WERI-Rb-1 (cell line): Measurements from ENCODE around the gene PRKAR1B.

Experiments
- DNase-seq: peaks from one replicate; pipeline ENCODE4 v3.0.0-alpha.2; 2020
- H3K27ac ChIP-seq: fragments of 250-450 bp; sonication (Bioruptor Pico); 2 replicates; pipeline ENCODE4 v1.5.1; 2020; ENCODE audit warnings: mild to moderate bottlenecking, moderate library complexity
- H3K27me3 ChIP-seq: fragments of 250-450 bp; sonication (Bioruptor Pico); 2 replicates; pipeline ENCODE4 v1.5.1; 2021; ENCODE audit warnings: mild to moderate bottlenecking, low read depth, moderate library complexity; ENCODE audit not compliant: insufficient read depth, severe bottlenecking
- H3K36me3 ChIP-seq: fragments of 250-450 bp; sonication (Bioruptor Pico); 2 replicates; pipeline ENCODE4 v1.5.1; 2020; ENCODE audit warnings: mild to moderate bottlenecking, moderate library complexity
- H3K4me3 ChIP-seq: 2 replicates; pipeline ENCODE4 v1.5.1; 2011; ENCODE audit warnings: low read depth, mild to moderate bottlenecking, control low read depth, low read length
- H3K9me3 ChIP-seq: fragments of 250-450 bp; sonication (Bioruptor Pico); 2 replicates; pipeline ENCODE4 v1.5.1; 2021; ENCODE audit warnings: mild to moderate bottlenecking, moderate library complexity; ENCODE audit not compliant: severe bottlenecking
- TF ChIP-seq, protein P1 (sequence below): IDR thresholded peaks from 2 replicates; pipeline ENCODE4 v1.5.1; 2011; ENCODE audit warnings: low read depth, mild to moderate bottlenecking, control low read depth, inconsistent platforms, low read length

The PRKAR1B gene

GRCh38 chr7:595621-596010 is 131.5 kb downstream of the PRKAR1B start:
- no peak overlapping the region for H3K27ac ChIP-seq
- H3K36me3 ChIP-seq, result peaks cover 5% of the 10 kb centered on the region; the same call in 1 of the 2 replicates
- TF ChIP-seq, protein P1, sequence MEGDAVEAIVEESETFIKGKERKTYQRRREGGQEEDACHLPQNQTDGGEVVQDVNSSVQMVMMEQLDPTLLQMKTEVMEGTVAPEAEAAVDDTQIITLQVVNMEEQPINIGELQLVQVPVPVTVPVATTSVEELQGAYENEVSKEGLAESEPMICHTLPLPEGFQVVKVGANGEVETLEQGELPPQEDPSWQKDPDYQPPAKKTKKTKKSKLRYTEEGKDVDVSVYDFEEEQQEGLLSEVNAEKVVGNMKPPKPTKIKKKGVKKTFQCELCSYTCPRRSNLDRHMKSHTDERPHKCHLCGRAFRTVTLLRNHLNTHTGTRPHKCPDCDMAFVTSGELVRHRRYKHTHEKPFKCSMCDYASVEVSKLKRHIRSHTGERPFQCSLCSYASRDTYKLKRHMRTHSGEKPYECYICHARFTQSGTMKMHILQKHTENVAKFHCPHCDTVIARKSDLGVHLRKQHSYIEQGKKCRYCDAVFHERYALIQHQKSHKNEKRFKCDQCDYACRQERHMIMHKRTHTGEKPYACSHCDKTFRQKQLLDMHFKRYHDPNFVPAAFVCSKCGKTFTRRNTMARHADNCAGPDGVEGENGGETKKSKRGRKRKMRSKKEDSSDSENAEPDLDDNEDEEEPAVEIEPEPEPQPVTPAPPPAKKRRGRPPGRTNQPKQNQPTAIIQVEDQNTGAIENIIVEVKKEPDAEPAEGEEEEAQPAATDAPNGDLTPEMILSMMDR, result no peak
- no peak overlapping the region for H3K4me3 ChIP-seq
- no peaks in the 10 kb centered on the region for H3K27me3 ChIP-seq
- no peak for DNase-seq
- no peaks in the 10 kb centered on the region for H3K9me3 ChIP-seq

DNA sequence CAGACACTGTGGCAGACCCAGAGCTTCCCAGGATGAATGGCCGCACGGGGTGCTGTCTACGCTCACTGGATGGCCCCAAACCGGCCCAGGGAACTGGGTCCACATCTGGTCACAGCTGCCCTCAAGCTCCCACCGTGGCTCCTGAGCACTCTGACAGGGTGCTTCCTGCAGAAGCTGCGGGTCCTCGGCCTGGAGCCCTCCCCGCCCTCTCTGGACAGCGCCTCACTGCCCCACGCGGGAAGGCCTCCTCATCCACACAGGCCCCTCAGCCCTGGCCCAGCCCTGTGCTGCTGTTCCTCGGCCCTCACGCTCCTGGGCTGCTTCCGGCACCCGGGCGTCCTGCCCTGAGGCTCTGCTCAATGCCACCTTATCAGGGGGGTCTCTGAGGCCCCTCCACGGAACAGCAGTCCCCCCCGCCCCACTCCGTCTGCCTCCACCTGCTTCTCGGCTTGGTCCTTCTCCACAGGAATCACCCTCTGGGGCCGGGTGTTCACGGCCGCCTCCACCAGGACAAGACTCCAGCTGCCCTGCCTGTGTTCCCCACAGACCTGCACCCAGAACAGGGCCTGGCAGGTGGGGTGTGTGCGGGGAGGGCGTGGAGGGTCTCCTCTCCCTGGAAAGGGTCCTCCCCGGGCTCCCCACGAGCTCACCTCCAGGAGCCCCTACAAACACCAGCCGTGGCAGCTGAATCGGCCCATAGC is 132.0 kb downstream of the PRKAR1B start:
- DNase-seq, result no peak
- H3K9me3 ChIP-seq, result no peaks in the 10 kb centered on the region
- TF ChIP-seq, protein P1, result no peak
- H3K36me3 ChIP-seq, result peaks cover 5% of the 10 kb centered on the region; the same call in 1 of the 2 replicates
- no peaks in the 10 kb centered on the region for H3K27me3 ChIP-seq
- no peak overlapping the region for H3K4me3 ChIP-seq
- no peak overlapping the region for H3K27ac ChIP-seq

DNA sequence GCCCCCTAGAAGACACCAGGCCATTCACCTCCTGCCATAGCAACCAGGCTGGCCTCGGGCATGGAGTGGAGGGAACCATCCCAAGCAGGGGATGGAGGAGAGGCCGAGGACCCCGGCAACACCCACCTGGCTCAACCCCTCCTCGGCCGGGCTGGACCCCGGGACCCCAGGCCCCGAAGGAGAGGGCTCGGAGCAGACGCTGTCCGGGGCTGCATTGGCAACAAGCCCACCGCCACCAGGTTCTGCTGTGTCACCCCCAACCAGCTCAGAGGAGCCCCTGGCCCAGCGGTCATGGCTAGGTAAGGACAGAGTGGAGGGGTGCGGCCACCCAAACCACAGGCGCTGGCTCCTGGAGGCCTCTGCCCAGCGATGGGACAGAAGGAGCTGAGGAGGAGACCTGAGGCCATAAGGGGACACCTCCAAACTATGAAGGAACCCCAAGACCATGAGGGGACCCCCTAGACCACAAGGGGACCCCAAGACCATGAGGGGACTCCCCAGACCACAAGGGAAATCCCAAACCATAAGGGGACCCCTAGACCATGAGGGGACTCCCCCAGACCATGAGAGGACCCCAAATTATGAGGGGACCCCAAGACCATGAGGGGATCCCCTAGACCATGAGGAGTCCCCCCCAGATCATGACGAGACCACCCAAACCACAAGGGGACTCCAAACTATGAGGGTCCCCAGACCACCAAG is 132.7 kb downstream of the PRKAR1B start:
- Histone ChIP-seq H3K27ac (no peak overlapping the region), H3K36me3 (peaks cover 6% of the 10 kb centered on the region; the same call in 1 of the 2 replicates), H3K27me3 (no peaks in the 10 kb centered on the region), H3K9me3 (no peaks in the 10 kb centered on the region), H3K4me3 (no peak overlapping the region)
- TF ChIP-seq, protein P1, result no peak
- DNase-seq, result no peak

- Histone ChIP-seq H3K27me3 (no peaks in the 10 kb centered on the region), H3K36me3 (peaks cover 11% of the 10 kb centered on the region; the same call in 1 of the 2 replicates), H3K4me3 (no peak overlapping the region), H3K9me3 (no peaks in the 10 kb centered on the region), H3K27ac (no peak overlapping the region)
- DNase-seq, result no peak
- TF ChIP-seq, protein P1, result no peak
Observed at GRCh38 chr7:593324-594115, 133.6 kb downstream of the PRKAR1B start.

DNA sequence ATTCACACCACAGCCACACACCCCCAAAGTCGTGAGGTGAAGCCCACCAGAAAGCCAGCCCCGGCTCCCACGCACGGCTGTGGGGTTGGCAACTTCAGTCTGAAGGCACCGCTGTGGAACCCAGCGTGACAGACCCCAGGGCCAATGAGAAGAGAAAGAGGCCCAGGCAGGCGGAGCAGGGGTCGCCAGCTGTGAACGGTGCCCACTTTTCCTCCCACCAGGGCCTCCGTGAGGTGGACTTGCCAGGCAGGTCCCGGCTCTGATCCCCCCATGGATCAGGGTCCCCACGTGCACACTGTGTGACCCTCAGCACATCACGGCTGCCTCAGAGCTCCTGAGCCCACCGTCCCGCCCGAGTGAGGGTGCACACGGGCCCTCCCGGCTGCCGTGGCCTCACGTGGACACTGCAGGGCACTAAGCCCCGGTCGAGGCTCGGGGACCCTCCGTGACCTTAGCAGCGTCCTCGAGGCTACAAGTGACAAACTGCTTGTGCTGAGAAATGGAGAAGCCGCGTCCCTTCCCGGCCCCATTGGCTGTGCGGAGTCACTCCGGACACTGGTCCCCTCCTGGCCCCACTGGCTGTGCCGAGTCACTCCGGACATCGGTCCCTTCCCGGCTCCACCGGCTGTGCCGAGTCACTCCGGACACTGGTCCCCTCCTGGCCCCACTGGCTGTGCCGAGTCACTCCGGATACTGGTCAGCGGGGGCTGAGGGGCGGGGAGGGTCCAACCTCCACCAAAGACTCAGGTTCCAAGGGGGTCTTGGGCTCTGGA is 135.0 kb downstream of the PRKAR1B start:
- TF ChIP-seq, protein P1, result no peak
- no peaks in the 10 kb centered on the region for H3K27me3 ChIP-seq
- no peak overlapping the region for H3K27ac ChIP-seq
- H3K9me3 ChIP-seq, result no peaks in the 10 kb centered on the region
- no peak for DNase-seq
- no peak overlapping the region for H3K4me3 ChIP-seq
- peaks cover 11% of the 10 kb centered on the region; the same call in 1 of the 2 replicates for H3K36me3 ChIP-seq
